ENCODE measurements around the gene C14orf119. TPM values are rescaled to one million over a fixed set of nuclear protein-coding genes. Genes with fewer than 3 reads are reported as not detected.

Gene C14orf119
- total RNA-seq, 1 experiment from 2014 or later = 81.3 TPM

DNA sequence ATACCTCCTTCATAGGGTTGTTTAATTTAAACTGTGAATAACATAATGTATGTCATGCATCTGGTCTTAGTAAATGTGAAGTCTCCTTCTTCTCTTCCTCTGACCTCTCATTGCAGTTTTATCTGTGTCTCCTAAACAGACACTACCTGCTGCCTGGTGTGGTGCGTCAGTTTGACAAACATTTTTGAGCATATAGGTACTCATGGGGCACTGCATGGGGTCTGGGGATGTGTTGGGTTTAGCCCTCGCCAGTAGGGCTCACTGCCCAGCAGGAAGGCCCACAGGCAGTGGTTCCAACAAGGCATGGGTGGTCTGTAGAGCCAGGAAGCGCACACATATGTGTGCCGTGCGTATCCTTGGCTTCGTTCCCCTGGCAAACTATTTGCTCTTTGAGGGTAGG, 26.8 kb downstream of the C14orf119 start:
- ATAC-seq (no peak), DNase-seq (ENCODE audit: low spot score) (no peak)
- Mint-ChIP-seq H3K27me3 (ENCODE audit: low read depth) (no peaks in the 10 kb centered on the region), H3K4me1 (peaks cover 67% of the 10 kb centered on the region), H3K9me3 (no peaks in the 10 kb centered on the region), H3K4me3 (no peak overlapping the region), H3K36me3 (no peaks in the 10 kb centered on the region; the same call in 1 of the 2 replicates), H3K27ac (peak overlapping the region; percentile 21; the same call in 1 of the 2 replicates)
- ChIA-PET POLR2A (interaction anchor here (0.6 kb wide), 1 partner anchor 55 kb away, joined by 3 read pairs; no protein-coding TSS in a partner anchor), CTCF (interaction anchor here (0.6 to 8.4 kb wide), 21 partner anchors 18 to 258 kb away, joined by 3 to 372 read pairs (median 12); partner anchors contain the start of genes ACIN1, C14orf119, CIROP and RNF212B)
- no peak for TF ChIP-seq HMGA2 (CRISPR knock-in tag; IDR thresholded peaks at IDR 0.05)
- TF ChIP-seq, protein P1, sequence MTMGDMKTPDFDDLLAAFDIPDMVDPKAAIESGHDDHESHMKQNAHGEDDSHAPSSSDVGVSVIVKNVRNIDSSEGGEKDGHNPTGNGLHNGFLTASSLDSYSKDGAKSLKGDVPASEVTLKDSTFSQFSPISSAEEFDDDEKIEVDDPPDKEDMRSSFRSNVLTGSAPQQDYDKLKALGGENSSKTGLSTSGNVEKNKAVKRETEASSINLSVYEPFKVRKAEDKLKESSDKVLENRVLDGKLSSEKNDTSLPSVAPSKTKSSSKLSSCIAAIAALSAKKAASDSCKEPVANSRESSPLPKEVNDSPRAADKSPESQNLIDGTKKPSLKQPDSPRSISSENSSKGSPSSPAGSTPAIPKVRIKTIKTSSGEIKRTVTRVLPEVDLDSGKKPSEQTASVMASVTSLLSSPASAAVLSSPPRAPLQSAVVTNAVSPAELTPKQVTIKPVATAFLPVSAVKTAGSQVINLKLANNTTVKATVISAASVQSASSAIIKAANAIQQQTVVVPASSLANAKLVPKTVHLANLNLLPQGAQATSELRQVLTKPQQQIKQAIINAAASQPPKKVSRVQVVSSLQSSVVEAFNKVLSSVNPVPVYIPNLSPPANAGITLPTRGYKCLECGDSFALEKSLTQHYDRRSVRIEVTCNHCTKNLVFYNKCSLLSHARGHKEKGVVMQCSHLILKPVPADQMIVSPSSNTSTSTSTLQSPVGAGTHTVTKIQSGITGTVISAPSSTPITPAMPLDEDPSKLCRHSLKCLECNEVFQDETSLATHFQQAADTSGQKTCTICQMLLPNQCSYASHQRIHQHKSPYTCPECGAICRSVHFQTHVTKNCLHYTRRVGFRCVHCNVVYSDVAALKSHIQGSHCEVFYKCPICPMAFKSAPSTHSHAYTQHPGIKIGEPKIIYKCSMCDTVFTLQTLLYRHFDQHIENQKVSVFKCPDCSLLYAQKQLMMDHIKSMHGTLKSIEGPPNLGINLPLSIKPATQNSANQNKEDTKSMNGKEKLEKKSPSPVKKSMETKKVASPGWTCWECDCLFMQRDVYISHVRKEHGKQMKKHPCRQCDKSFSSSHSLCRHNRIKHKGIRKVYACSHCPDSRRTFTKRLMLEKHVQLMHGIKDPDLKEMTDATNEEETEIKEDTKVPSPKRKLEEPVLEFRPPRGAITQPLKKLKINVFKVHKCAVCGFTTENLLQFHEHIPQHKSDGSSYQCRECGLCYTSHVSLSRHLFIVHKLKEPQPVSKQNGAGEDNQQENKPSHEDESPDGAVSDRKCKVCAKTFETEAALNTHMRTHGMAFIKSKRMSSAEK (CRISPR knock-in tag; IDR thresholded peaks at IDR 0.05; ENCODE audit: borderline replicate concordance) = no peak
- no peak for TF ChIP-seq FOXK1 (CRISPR knock-in tag; IDR thresholded peaks at IDR 0.05)
- no peak for TF ChIP-seq ZBTB21 (CRISPR knock-in tag; IDR thresholded peaks at IDR 0.05; ENCODE audit: borderline replicate concordance)
- TF ChIP-seq, protein P2, sequence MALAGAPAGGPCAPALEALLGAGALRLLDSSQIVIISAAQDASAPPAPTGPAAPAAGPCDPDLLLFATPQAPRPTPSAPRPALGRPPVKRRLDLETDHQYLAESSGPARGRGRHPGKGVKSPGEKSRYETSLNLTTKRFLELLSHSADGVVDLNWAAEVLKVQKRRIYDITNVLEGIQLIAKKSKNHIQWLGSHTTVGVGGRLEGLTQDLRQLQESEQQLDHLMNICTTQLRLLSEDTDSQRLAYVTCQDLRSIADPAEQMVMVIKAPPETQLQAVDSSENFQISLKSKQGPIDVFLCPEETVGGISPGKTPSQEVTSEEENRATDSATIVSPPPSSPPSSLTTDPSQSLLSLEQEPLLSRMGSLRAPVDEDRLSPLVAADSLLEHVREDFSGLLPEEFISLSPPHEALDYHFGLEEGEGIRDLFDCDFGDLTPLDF (CRISPR knock-in tag; IDR thresholded peaks at IDR 0.05) = no peak
- no peak for TF ChIP-seq ARID4B (CRISPR knock-in tag; IDR thresholded peaks at IDR 0.05; ENCODE audit: borderline replicate concordance)
- TF ChIP-seq ZNF121 (CRISPR knock-in tag; IDR thresholded peaks at IDR 0.05) = no peak
- no peak for TF ChIP-seq SMAD4 (CRISPR knock-in tag; IDR thresholded peaks at IDR 0.05)
- TF ChIP-seq ZBTB43 (CRISPR knock-in tag; IDR thresholded peaks at IDR 0.05) = no peak
- no peak for TF ChIP-seq TEAD1 (CRISPR knock-in tag; IDR thresholded peaks at IDR 0.05)
- no peak for TF ChIP-seq EMX1 (CRISPR knock-in tag; IDR thresholded peaks at IDR 0.05)
- TF ChIP-seq ZNF317 (CRISPR knock-in tag; IDR thresholded peaks at IDR 0.05; ENCODE audit: borderline replicate concordance, low read depth) = no peak
- TF ChIP-seq FOXP1 (CRISPR knock-in tag; IDR thresholded peaks at IDR 0.05; ENCODE audit: borderline replicate concordance) = no peak
- TF ChIP-seq RELA (CRISPR knock-in tag; IDR thresholded peaks at IDR 0.05; ENCODE audit: borderline replicate concordance) = no peak
- TF ChIP-seq, protein P3, sequence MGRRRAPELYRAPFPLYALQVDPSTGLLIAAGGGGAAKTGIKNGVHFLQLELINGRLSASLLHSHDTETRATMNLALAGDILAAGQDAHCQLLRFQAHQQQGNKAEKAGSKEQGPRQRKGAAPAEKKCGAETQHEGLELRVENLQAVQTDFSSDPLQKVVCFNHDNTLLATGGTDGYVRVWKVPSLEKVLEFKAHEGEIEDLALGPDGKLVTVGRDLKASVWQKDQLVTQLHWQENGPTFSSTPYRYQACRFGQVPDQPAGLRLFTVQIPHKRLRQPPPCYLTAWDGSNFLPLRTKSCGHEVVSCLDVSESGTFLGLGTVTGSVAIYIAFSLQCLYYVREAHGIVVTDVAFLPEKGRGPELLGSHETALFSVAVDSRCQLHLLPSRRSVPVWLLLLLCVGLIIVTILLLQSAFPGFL (CRISPR knock-in tag; IDR thresholded peaks at IDR 0.05; ENCODE audit: borderline replicate concordance) = no peak
- no peak for TF ChIP-seq TP53 (CRISPR knock-in tag; IDR thresholded peaks at IDR 0.05)
- TF ChIP-seq, protein P4, sequence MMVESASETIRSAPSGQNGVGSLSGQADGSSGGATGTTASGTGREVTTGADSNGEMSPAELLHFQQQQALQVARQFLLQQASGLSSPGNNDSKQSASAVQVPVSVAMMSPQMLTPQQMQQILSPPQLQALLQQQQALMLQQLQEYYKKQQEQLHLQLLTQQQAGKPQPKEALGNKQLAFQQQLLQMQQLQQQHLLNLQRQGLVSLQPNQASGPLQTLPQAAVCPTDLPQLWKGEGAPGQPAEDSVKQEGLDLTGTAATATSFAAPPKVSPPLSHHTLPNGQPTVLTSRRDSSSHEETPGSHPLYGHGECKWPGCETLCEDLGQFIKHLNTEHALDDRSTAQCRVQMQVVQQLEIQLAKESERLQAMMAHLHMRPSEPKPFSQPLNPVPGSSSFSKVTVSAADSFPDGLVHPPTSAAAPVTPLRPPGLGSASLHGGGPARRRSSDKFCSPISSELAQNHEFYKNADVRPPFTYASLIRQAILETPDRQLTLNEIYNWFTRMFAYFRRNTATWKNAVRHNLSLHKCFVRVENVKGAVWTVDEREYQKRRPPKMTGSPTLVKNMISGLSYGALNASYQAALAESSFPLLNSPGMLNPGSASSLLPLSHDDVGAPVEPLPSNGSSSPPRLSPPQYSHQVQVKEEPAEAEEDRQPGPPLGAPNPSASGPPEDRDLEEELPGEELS (CRISPR knock-in tag; IDR thresholded peaks at IDR 0.05) = no peak
- no peak for TF ChIP-seq SP1 (CRISPR knock-in tag; conservative IDR thresholded peaks at IDR 0.05)
- TF ChIP-seq ZNF425 (CRISPR knock-in tag; conservative IDR thresholded peaks at IDR 0.05) = no peak
- no peak for TF ChIP-seq ZNF396 (CRISPR knock-in tag; IDR thresholded peaks at IDR 0.05; ENCODE audit: borderline replicate concordance)

Measured in WTC11 (cell line).